MM.1S (cell line): ENCODE data around the gene UNK.

Source experiments
- DNase-seq: peaks from one replicate; pipeline ENCODE4 v3.0.0-alpha.2; 2015
- H2AFZ ChIP-seq: fragments of 300-600 bp; sonication (generic); 2 replicates; pipeline ENCODE4 v1.6.0; 2016; ENCODE audit warnings: antibody characterized with exemption, low read length
- H3F3A ChIP-seq: fragments of 300-600 bp; sonication (generic); 2 replicates; pipeline ENCODE4 v1.6.1; 2016; ENCODE audit warnings: mild to moderate bottlenecking, antibody characterized with exemption, low read length, moderate library complexity, mixed read lengths; ENCODE audit not compliant: insufficient read depth
- H3K27ac ChIP-seq: fragments of 300-600 bp; sonication (generic); 2 replicates; pipeline ENCODE4 v1.5.1; 2016; ENCODE audit warnings: mild to moderate bottlenecking, low read length
- H3K27me3 ChIP-seq: fragments of 300-600 bp; sonication (generic); replicated peaks from 2 replicates; pipeline ENCODE4 v1.6.0; 2016; ENCODE audit warnings: low read length; ENCODE audit not compliant: insufficient read depth
- H3K36me3 ChIP-seq: fragments of 300-600 bp; sonication (generic); replicated peaks from 2 replicates; pipeline ENCODE4 v1.6.1; 2016; ENCODE audit warnings: mild to moderate bottlenecking, low read length, mixed read lengths; ENCODE audit not compliant: insufficient read depth
- H3K4me1 ChIP-seq: fragments of 300-600 bp; sonication (generic); 2 replicates; pipeline ENCODE4 v1.6.1; 2016; ENCODE audit warnings: low read length, mixed read lengths
- H3K4me2 ChIP-seq: fragments of 300-600 bp; sonication (generic); 2 replicates; pipeline ENCODE4 v1.6.0; 2016; ENCODE audit warnings: low read depth, low read length
- H3K4me3 ChIP-seq: fragments of 300-600 bp; sonication (generic); 2 replicates; pipeline ENCODE4 v1.5.1; 2016; ENCODE audit warnings: low read length, mixed read lengths
- H3K79me2 ChIP-seq: fragments of 300-600 bp; sonication (generic); 2 replicates; pipeline ENCODE4 v1.6.1; 2016; ENCODE audit warnings: mixed run types, low read length, mixed read lengths
- H3K9ac ChIP-seq: fragments of 300-600 bp; sonication (generic); 2 replicates; pipeline ENCODE4 v1.6.1; 2016; ENCODE audit warnings: low read length, mixed read lengths
- H3K9me2 ChIP-seq: fragments of 300-600 bp; sonication (generic); replicated peaks from 2 replicates; pipeline ENCODE4 v1.6.1; 2016; ENCODE audit warnings: mild to moderate bottlenecking, low read length, mixed read lengths; ENCODE audit not compliant: insufficient read depth
- H3K9me3 ChIP-seq: fragments of 300-600 bp; sonication (generic); replicated peaks from 2 replicates; pipeline ENCODE4 v1.6.1; 2016; ENCODE audit warnings: mild to moderate bottlenecking, low read length, mixed read lengths; ENCODE audit not compliant: insufficient read depth
- H4K20me1 ChIP-seq: fragments of 300-600 bp; sonication (generic); 2 replicates; pipeline ENCODE4 v1.6.1; 2016; ENCODE audit warnings: mild to moderate bottlenecking, low read length, moderate library complexity, mixed read lengths; ENCODE audit not compliant: insufficient read depth
- CTCF ChIP-seq: fragments of 300-600 bp; sonication (generic); IDR thresholded peaks from 2 replicates; pipeline ENCODE4 v1.5.1; 2016; ENCODE audit warnings: antibody characterized with exemption, low read length, mixed read lengths
- EZH2 ChIP-seq: fragments of 300-600 bp; sonication (generic); optimal IDR thresholded peaks from 2 replicates; pipeline ENCODE3; 2017; ENCODE audit warnings: low read depth, mild to moderate bottlenecking, antibody characterized with exemption, low read length, mixed read lengths
- EZH2phosphoT487 ChIP-seq: fragments of 300-600 bp; sonication (generic); IDR thresholded peaks from 2 replicates; pipeline ENCODE4 v1.6.1; 2018; ENCODE audit warnings: antibody characterized with exemption, low read length

Gene UNK

GRCh38 chr17:75820094-75821080 is 35.8 kb downstream of the UNK start:
- no peaks in the 10 kb centered on the region for H3K9me3 ChIP-seq
- no peaks in the 10 kb centered on the region for H4K20me1 ChIP-seq
- no peak overlapping the region for H3K4me2 ChIP-seq
- H2AFZ ChIP-seq: no peak overlapping the region
- no peaks in the 10 kb centered on the region for H3K27me3 ChIP-seq
- no peaks in the 10 kb centered on the region for H3K36me3 ChIP-seq
- no peaks in the 10 kb centered on the region; the same call in 1 of the 2 replicates for H3F3A ChIP-seq
- no peak overlapping the region for H3K4me3 ChIP-seq
- no peak overlapping the region for H3K9ac ChIP-seq
- H3K9me2 ChIP-seq: no peaks in the 10 kb centered on the region
- TF ChIP-seq EZH2 (no peak), CTCF (no peak)
- DNase-seq: no peak
- H3K4me1 ChIP-seq: peaks cover 9% of the 10 kb centered on the region
- no peaks in the 10 kb centered on the region for H3K79me2 ChIP-seq
- H3K27ac ChIP-seq: no peak overlapping the region

- H3K79me2 ChIP-seq: no peaks in the 10 kb centered on the region
- no peak overlapping the region for H3K9ac ChIP-seq
- no peak overlapping the region for H3K4me3 ChIP-seq
- peaks cover 9% of the 10 kb centered on the region for H3K4me1 ChIP-seq
- H3K36me3 ChIP-seq: no peaks in the 10 kb centered on the region
- no peaks in the 10 kb centered on the region for H3K27me3 ChIP-seq
- H3K9me2 ChIP-seq: no peaks in the 10 kb centered on the region
- TF ChIP-seq CTCF (no peak), EZH2phosphoT487 (no peak), EZH2 (no peak)
- no peak overlapping the region for H2AFZ ChIP-seq
- no peaks in the 10 kb centered on the region; the same call in 1 of the 2 replicates for H3F3A ChIP-seq
- H3K9me3 ChIP-seq: no peaks in the 10 kb centered on the region
- H3K4me2 ChIP-seq: no peak overlapping the region
- H4K20me1 ChIP-seq: no peaks in the 10 kb centered on the region
- no peak for DNase-seq
- no peak overlapping the region for H3K27ac ChIP-seq
Observed at GRCh38 chr17:75821552-75821951, 36.9 kb downstream of the UNK start.

GRCh38 chr17:75822119-75822799 is 37.7 kb downstream of the UNK start:
- no peaks in the 10 kb centered on the region for H4K20me1 ChIP-seq
- peaks cover 9% of the 10 kb centered on the region for H3K4me1 ChIP-seq
- TF ChIP-seq CTCF (0 out of 2 replicates have a peak, but pooled peaks have one; percentile 6), EZH2phosphoT487 (no peak), EZH2 (no peak)
- H3K9me3 ChIP-seq: no peaks in the 10 kb centered on the region
- peak; percentile 32 for DNase-seq
- no peak overlapping the region for H3K27ac ChIP-seq
- no peak overlapping the region for H3K9ac ChIP-seq
- H2AFZ ChIP-seq: no peak overlapping the region
- H3K79me2 ChIP-seq: no peaks in the 10 kb centered on the region
- no peaks in the 10 kb centered on the region for H3K9me2 ChIP-seq
- H3K36me3 ChIP-seq: no peaks in the 10 kb centered on the region
- no peaks in the 10 kb centered on the region; the same call in 1 of the 2 replicates for H3F3A ChIP-seq
- no peak overlapping the region for H3K4me2 ChIP-seq
- no peak overlapping the region for H3K4me3 ChIP-seq
- no peaks in the 10 kb centered on the region for H3K27me3 ChIP-seq
